Stimulated activated CD4-positive, alpha-beta T cell treated with anti-CD3 and anti-CD28 coated beads, Interleukin-12 subunit alpha, Interleukin-12 subunit beta, amount 100 ng/mL, for 48 hours (primary cell): ENCODE measurements around the gene MS4A5.
"Not testable (repeated sequence)": the region's sequence is repeated elsewhere in the genome, so short reads cannot be mapped to it uniquely, and the experiment has no call there.

ENCODE experiments used
- DNase-seq, 3 donors: peaks; one replicate each; pipeline ENCODE4 v3.0.0-alpha.2; 2020; ENCODE audit warnings: low read depth in 2 of 3, low spot score in 1 of 3

MS4A5 gene

DNA sequence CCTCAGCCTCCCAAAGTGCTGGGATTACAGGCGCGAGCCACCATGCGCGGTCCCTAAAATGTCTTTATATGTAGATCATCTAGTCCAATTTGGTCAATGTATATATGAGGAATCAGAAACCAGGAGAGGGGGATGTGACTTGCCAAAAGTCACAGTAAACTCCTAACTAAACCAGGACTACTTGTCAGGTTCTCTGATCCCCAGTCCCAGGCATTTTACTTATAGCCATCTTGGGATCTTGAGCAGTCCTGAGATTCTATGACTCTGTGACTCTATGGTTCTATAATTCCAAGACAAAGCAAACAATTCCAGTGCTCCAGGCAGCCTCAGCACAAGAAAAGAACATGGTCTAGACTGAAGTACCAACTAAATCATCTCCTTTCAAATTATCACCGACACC lies at the start of gene MS4A5:
Gene MS4A5, plus strand, starts transcription at position 301 of the 400 bp plus-strand sequence. CDS start 103 bp downstream, outside the sequence.
- no peak for DNase-seq

- DNase-seq, result no peak
Observed at GRCh38 chr11:60389279-60389910, 40.0 kb upstream of the MS4A5 start.

- DNase-seq, result no peak
Observed at GRCh38 chr11:60390419-60390818, 39.0 kb upstream of the MS4A5 start.

GRCh38 chr11:60392361-60392760 lies 37.0 kb upstream of the MS4A5 start:
- DNase-seq, result no peak

- DNase-seq, result no peak
Observed at GRCh38 chr11:60393016-60393415, 36.4 kb upstream of the MS4A5 start.

DNA sequence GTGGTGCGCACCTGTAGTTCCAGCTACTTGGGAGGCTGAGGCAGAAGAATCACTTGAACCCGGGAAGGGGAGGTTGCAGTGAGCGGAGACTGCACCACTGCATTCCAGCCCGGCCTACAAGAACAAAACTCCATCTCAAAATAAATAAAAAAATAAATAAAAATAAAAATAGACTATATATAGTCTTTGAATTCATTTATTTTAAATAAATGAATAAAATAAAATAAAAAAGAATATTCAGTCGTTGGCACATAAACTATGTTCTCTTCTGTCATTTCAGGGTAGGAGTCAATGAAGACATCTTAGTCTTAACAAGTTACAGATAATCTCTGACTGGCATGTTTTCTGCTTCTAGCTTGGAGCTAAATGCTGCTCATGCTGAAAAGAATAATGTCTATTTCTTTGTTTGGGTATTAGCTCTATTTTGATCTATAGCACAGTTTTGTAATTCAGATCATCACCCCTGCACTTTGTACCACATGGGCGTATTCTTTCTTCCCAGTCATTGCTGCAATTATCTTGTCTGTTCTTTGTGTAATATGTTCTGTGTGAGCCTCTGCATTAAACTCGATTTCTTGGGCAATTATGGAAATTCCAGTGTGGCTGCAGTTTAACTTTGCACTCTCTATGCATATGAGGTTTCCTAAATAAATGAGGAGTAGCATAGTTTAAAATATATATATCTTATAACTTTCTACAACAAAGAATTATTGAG lies 34.5 kb upstream of the MS4A5 start:
- DNase-seq, result no peak

- DNase-seq, result no peak
Observed at GRCh38 chr11:60396382-60396781, 33.0 kb upstream of the MS4A5 start, which contains the start of gene MS4A14. TSS of gene MS4A14 (plus strand) at chr11:60396459. CDS start at chr11:60396579, 120 bp downstream.

GRCh38 chr11:60396799-60397198 lies 32.6 kb upstream of the MS4A5 start:
- no peak for DNase-seq

GRCh38 chr11:60420015-60420414 lies 9.4 kb upstream of the MS4A5 start:
- DNase-seq, result no peak

- DNase-seq, result no peak
Observed at GRCh38 chr11:60422609-60423008, 6.8 kb upstream of the MS4A5 start.

GRCh38 chr11:60428517-60428916 lies 855 bp upstream of the MS4A5 start:
- no peak for DNase-seq

DNA sequence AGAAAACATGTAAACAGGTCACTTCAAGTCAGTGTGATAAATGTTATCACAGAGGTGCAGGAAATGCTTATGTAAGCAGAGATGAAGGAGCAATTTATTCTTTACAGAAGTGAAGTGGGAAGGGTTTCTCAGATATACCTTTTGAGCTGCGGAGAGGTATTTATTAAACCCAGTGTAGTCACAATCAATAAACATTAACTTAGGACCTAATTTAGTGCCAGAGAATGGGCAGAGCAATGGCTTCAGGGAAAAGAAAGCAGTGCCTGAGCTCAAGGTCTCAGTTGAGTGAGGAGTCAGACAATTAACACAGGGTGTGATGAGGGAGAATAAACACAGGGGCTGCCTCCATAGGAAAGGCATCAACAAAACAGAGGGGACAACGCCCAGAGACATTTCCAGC lies 1.9 kb downstream of the MS4A5 start:
- DNase-seq, result no peak

GRCh38 chr11:60433401-60433800 lies 4.0 kb downstream of the MS4A5 start:
- no peak for DNase-seq

GRCh38 chr11:60447070-60447469 lies 17.7 kb downstream of the MS4A5 start:
- no peak for DNase-seq

- no peak for DNase-seq
Observed at GRCh38 chr11:60447846-60448245, 18.5 kb downstream of the MS4A5 start.

- not testable (repeated sequence) for DNase-seq
Observed at GRCh38 chr11:60451185-60451584, 21.8 kb downstream of the MS4A5 start.

DNA sequence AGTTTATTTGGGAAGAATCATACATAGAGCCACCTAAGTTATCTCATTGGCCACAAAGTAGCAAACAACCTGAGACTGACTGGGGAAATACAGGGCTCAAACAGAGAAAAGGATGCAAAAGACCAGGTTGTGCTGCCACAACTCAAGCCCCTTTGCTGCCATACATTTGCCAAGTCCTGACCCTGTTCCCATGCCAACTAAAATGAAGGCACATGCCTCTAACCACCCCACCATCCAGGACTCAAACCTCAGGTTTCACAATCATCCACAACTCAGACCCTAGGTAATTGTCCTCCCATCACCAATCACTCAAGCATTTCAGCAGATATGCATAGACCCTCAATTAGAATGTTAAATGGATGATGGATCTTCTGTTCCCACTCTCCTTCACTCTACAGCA lies 24.8 kb downstream of the MS4A5 start:
- DNase-seq, result no peak

GRCh38 chr11:60455531-60456042 lies 26.2 kb downstream of the MS4A5 start, which contains the start of gene MS4A1:
TSS of gene MS4A1 (plus strand) at chr11:60455847. CDS start at chr11:60462375, 6,528 bp downstream.
- no peak for DNase-seq

GRCh38 chr11:60457576-60457975 lies 28.2 kb downstream of the MS4A5 start:
- no peak for DNase-seq

DNA sequence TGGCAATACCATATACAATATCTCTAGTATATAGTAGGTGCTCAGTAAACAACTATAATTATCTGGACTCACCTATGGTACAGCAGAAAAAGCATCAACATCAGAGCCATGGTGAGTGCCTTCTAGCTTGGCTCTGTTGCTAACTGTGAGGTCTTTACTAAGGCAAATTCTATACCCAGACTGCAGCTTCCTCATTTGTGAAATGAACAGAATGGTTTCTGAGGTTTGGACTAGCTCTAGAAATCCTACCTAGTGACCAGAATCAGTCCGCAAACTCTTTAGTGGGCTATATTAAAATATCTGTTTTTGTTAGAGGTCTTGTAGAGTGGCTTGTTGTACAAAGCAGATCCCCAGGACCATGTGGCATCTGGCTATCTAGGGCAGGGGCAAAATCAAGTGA lies 30.0 kb downstream of the MS4A5 start:
- DNase-seq, result no peak

DNA sequence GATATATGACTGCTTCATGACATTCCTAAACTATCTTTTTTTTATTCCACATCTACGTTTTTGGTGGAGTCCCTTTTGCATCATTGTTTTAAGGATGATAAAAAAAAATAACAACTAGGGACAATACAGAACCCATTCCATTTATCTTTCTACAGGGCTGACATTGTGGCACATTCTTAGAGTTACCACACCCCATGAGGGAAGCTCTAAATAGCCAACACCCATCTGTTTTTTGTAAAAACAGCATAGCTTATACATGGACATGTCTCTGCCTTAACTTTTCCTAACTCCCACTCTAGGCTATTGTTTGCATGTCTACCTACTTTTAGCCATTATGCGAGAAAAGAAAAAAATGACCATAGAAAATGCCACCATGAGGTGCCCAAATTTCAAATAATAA lies 39.5 kb downstream of the MS4A5 start:
- DNase-seq, result no peak

GRCh38 chr11:60469723-60470122 lies 40.4 kb downstream of the MS4A5 start:
- no peak for DNase-seq
